GM19043 (cell line): ENCODE data around the gene PPEF1.

ENCODE experiments used
- ATAC-seq: cut with Tn5 transposase; IDR thresholded peaks from one replicate; pipeline ENCODE4 v1.9.1; 2021; ENCODE audit warnings: low read depth; ENCODE audit not compliant: unreplicated experiment

PPEF1 gene

DNA sequence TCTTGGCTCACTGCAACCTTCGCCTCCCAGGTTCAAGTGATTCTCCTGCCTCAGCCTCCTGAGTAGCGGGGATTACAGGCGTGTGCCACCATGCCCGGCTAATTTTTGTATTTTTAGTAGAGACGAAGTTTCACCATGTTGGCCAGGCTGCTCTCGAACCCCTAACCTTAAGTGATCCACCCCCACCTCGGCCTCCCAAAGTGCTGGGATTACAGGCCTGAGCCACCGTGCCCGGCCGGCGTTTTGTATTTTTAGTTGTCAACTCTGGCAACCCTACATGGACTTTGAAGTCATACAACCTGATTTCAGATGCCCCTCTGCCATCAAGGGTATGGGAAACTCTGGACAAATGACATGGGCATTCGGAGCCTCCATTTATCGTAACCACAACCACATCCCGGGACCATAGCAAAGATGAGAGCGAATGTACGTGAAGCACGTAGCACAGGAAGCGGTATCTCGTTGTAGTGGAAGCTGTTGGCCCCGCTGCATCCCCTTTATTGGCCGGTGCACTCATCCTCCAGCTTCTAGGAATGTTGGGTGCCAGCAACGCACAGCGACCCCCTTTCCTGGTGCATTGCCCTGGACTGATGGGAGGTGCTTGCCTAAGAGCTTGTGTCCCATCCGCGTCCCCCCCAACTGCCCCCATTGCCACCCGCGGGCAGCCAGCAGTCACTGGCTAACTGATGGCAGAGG is 167.3 kb downstream of the PPEF1 start:
- ATAC-seq, result no peak

DNA sequence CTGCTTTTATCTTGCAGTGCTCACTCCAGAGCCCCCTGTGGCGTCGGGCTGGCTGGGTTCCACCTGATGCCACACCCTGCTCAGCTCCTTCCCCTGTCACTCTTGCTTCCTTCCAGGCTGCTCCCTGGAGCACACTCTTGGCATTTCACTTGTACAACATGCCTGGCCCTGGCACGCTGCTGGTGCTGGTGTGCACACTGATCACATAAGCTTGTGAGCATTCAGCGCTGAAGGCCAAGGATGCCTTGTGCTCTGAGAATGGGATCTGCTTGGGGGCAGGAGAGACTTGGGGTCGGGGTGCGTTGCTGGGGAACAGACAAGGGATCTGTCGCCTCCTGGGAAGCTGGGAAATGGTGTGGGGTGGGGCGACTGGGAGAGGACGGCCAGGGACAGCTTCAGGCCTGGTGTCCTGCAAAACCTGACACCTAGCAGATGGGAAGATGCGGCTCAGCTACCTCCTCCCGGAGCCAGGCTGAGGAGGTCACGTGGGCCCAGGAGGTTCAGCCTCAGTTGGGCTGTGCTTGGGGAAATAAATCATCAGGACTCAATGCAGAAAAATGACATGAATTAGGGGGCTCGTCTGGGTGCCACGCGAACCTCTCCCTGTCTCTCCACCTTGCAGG is 167.9 kb downstream of the PPEF1 start:
- no peak for ATAC-seq

DNA sequence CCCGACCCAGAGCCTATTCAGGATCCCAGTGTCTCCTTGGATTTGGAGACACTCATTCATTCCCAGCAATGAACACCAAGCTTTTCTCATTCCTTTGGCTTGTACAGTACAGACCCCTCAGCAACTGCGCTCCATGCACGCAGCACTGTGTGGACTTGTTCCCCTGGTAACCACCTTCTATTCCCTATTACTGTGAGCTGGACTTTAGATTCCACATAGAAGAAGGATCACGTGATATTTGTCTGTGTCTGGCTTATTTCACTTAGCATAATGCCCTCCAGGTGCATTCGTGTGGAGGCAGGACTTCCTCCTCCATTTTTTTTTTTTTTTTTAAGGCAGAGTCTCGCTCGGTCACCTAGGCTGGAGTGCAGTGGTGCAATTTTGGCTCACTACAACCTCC is 170.0 kb downstream of the PPEF1 start:
- ATAC-seq, result no peak
